GM04504 (cell line): ENCODE measurements around the gene PPP1R3C.

Experiments
- DNase-seq: peaks from one replicate; pipeline ENCODE4 v3.0.0-alpha.2; 2012; ENCODE audit warnings: low read depth

PPP1R3C gene

DNA sequence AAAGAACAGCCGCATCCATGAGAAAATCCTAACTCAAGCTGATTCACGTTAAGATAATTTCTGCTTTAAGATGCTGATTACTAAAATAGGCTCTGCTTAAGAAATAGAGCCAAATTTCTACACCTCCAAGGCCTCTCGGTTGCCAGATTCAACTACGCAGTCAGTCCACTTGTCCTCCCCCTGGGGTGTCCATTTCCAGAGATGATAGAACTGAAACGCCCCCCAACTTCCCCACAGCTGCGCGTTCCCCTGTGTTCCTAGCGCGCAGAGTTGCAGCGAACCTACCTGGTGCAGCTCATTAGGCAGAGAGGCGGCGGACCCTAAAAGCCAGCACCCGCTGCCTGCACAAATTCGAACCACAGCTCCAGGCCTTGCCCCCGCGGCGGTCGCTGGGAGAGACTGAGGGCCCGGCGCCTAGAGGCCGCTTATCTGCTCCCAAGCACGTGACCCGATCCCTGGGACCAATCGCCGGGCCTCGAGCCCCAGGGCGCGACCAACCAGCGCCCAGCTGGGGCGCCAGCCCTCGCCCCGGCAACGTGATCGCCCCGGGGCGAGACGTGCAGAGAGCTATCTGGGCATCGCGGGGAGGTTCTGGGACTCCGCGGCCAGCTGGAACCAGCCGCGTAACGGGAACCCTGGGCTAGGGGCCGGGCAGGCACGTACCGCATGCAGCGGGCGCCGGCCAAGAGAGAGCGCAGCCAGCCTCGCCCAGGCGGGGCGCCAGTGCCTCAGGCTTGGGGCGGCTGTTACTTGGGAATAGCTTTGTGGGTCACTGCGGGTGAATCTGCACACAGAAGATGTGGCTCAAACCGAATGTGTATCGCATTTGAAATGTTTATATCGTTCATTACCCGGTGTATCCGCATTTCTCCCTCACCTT is at the start of gene PPP1R3C:
TSS of gene PPP1R3C (minus strand) at position 401 of the 880 bp plus-strand sequence. CDS start at position 299, 102 bp downstream.
- peak; percentile 90 for DNase-seq

- no peak for DNase-seq
Measured at GRCh38 chr10:91681361-91682276, 48.7 kb upstream of the PPP1R3C start.

DNA sequence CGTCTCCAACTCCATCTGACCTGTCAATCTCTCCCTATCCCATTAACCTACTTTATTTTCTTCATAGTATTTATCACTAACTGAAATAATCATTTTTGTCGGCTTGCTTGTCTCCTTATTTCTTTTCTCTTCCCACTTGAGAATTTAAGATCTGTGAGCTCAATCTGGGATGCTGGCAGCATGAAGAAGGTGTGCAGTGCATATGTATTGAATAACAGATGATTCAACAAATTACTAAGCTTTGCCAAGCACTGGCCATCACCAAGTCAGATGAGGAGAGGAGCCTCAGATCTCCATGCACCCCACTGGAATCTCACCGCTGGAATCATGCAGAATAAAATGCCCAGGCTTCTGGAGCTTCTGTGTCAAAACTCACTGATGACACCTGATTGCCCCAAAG is 47.6 kb upstream of the PPP1R3C start:
- no peak for DNase-seq

DNA sequence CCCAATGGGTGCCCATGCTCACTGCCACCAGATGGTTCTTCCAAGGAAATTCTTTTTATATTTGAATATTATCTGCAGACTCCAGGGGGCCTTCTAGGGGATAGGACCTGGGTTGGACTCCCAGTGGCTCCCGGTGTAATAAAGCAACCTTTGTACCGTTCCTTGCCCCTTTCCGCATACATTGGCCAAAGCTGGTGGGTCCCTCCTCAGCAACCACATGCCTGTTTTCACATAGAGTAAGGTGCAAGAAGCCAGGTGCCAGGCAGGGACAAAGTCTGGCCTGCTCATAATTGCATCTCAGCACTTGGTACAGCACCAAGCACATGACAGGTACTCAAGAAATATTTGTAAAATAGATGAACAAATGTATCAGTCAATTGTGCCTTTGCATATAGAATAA is 46.4 kb upstream of the PPP1R3C start:
- DNase-seq, result no peak

DNA sequence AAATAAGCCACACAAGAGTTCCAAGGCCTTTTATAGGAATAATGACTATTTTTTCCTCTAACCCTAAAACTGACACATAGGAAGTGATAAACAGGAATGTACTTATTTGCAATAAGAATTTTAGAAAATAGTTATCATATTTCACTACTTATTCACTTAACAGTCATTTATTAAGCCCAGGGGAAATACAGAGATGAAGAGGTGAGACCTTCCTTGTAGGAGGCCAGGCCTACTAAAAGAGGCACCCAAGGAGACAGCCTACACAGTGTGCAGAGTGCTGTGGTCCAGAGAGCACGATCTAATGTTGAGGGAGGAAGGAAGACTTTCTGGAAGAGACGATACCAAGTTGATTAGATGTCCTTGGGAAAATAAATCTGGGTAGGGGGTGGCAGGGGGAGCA is 45.0 kb upstream of the PPP1R3C start:
- DNase-seq, result no peak

GRCh38 chr10:91672021-91672608 is 39.2 kb upstream of the PPP1R3C start:
- peak; percentile 50 for DNase-seq

DNA sequence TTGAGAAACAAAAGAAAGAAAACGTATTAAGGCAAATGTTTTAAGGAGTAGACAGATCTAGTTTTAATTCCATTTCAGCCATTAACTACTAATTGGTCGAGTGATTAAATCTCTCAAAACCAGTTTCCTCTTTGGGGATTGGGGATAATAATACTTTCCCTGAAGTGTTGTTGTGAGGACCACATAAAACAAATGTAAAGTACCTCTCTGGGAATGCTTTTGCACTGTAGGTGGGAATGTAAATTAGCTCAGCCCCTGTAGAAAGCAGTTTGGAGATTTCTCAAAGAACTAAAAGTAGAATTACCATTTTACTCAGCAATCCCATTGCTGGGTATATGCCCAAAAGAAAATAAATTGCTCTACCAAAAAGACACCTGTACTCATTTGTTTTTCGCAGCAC is 36.0 kb upstream of the PPP1R3C start:
- no peak for DNase-seq

DNA sequence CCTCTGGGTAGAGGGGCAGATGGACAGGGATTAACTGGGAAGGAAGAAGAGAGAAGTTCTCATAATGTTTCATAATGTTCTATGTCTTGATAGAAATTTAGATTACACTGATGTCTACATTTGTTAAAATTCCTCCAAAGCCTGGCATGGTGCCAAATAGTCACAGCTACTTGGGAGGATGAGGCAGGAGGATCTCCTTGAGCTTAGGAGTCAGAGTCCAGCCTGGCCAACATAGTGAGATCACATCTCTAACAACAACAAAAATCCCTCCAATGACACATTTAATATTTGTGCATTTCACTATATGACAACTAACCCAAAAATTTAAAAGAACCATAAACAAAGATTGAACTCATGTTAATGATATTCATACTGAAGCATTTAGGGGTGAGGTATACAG is 33.0 kb upstream of the PPP1R3C start:
- DNase-seq, result no peak

GRCh38 chr10:91664426-91664825 is 31.6 kb upstream of the PPP1R3C start:
- DNase-seq, result no peak

GRCh38 chr10:91662993-91663392 is 30.1 kb upstream of the PPP1R3C start:
- DNase-seq, result no peak

- peak; percentile 40 for DNase-seq
Measured at GRCh38 chr10:91653219-91653870, 20.5 kb upstream of the PPP1R3C start.

DNA sequence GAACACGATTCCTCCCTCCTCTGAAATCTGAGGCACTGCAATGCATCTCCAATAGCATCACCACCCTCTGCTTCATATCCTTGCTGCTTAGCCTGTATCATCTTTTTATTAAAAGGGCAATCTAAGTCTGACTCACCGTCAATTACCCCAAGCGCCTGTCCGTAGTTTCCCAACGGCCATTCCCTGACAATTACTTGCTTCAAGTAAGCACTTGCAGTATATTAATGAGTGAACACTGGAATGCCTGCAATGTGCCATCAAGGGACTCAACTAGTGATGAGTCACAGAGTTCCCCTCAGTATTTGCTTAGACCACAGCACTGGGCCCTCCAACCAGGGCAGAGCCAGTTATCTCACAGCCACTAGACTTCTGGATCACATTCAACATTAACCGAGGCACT is 19.5 kb upstream of the PPP1R3C start:
- DNase-seq, result peak; percentile 97

DNA sequence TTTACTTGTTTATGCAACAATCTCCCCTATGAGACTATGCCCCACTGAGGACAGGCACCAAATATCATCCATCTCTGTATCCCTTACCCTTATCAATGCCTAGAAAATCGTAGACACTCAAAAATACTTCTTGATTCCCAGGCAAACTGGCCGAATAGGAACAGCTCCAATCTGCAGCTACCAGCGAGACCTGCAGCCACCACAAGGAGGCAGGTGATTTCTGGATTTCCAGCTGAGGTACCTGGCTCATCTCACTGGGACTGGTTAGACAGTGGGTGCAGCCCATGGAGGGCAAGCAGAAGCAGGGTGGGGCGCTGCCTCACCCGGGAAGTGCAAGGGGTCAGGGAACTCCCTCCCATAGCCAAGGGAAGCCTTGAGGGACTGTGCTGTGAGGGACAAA is 10.8 kb upstream of the PPP1R3C start:
- no peak for DNase-seq

GRCh38 chr10:91642831-91643692 is 10.2 kb upstream of the PPP1R3C start:
- no peak for DNase-seq

DNA sequence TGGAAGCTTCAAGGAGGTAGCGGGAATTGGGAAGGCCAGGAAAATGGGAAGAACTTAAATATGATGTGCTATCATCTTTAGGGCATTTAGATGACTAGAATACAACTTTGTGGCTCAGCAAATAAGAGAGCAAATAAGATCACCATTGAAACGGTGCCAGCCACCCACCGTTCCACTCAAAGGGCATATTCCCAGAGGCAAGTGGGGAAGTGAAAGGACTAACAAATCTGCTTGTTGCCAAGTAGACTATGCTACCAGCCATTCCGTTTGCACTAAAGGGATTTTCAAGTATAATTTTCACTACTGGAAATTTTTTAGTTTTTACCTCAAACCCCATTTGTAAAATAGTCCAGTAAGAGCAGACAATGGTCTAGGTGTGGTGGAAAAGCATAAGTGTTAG is 4.0 kb upstream of the PPP1R3C start:
- DNase-seq, result no peak

- DNase-seq, result no peak
Measured at GRCh38 chr10:91635401-91636400, 2.8 kb upstream of the PPP1R3C start.

DNA sequence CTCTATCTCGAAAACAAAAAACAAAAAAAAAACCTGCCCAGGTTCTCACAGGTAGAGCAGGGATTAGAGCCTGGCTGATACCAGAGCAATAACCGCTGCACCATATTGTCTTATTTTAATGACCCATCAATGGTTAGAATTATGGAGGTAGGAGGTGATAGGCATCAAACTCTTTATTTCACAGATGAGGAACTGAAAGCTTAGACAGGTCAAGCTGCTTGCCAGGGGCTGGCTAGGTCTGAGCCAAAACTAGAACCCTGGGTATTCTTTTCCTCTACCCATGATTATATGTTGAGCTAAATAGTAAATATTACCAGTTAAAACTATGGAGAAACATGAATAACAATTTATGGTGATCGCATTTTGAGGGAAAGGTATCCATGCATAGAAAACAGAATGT is 2.0 kb upstream of the PPP1R3C start:
- no peak for DNase-seq

- no peak for DNase-seq
Measured at GRCh38 chr10:91634246-91634645, 1.4 kb upstream of the PPP1R3C start.

- no peak for DNase-seq
Measured at GRCh38 chr10:91630625-91631024, 2.2 kb downstream of the PPP1R3C start.
